Hematopoietic multipotent progenitor cell treated with erythropoietin and hydrocortisone succinate and interleukin-3 and kit ligand, for 6 days (in vitro differentiated cells): ENCODE measurements around the gene ACP1.
A peak's percentile ranks its signal among the peaks of the same experiment; 100 is the strongest.

Experiments used
- DNase-seq: peaks from one replicate; pipeline ENCODE4 v3.0.0-alpha.2; 2015

The ACP1 gene

DNA sequence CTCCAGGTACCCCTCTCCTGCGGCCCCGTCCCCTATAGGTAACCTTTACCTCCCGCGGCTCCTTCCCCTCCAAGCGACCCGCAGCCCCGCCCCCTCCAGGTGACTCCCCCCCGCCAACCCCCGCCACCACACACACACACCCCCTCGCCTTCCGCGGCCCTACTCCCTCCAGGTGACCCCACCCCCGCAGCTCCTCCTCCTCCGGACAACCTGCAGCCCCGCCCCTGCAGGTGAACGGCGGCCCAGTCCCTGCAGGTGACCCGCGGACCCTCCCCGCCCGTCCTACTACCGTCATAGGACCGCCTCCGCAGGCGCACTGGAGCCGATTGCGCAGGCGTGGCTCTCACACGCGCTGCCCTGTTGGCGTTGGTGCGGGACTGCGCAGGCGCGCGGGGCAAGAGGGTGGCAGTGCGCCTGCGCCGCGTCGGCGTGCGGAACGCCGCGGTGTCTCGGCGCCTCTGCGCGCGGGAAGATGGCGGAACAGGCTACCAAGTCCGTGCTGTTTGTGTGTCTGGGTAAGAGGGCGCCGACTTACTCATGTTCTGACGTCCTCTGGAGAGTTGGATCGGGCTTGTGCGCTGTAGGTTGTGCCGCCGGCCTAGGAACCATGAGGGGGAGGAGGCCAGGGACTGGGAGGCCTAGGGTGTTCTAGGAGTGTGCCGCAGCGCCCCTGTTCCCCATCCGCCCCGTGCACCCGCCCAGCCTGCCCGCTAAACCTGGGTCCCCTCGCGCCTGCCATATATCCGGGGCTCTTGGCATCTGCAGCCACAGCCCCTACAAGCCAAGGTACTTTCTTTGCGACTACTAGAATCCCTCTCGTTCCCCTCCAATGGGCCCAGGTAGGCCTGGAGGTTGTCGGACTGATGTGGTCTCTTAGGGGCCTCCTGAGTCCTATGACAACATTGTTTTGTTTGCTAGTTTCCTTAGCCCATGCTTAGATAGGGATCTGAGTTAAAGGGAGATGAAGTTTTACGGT lies at the start of gene ACP1:
Gene ACP1, plus strand, starts transcription at position 455 of the 976 bp plus-strand sequence. Its CDS starts 18 bp downstream, at position 473.
- peak; percentile 96 for DNase-seq

DNA sequence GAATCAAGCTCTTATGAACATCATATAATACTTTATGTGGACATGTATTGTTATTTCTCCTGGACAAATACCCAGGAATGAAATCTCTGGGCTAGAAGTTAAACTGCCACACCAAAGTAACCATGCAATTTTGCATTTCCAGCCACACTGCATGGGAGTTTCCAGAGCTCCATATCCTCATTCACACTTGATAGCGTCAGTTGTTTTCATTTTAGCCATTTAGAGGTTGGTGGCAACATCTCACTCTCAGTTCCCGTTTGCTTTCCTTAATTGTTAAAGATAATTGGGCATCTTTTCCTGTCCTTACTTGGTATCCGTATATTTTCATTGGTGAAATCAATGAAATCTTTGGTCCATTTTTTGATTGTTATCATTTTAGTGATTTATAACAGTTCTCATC lies 48.7 kb upstream of the ACP1 start:
- no peak for DNase-seq

DNA sequence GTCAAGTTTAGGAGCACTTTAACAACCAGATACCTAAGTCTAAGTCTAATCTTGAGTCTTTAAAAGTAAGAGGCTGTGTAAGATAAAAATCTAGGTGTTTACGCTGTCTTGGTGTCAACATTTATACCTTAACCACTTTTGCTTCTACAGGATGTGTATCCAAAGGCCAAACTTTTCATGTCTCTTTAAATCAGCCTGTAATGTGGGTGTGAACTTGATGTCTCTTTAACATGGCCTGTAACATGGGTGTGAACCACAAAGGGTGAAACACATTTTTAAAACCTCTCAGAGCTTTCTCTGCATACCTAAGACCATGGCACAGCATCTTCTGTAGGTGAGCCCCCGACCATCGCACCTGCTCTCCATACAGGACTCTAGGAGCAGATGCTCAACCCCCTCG lies 41.3 kb upstream of the ACP1 start:
- no peak for DNase-seq

DNA sequence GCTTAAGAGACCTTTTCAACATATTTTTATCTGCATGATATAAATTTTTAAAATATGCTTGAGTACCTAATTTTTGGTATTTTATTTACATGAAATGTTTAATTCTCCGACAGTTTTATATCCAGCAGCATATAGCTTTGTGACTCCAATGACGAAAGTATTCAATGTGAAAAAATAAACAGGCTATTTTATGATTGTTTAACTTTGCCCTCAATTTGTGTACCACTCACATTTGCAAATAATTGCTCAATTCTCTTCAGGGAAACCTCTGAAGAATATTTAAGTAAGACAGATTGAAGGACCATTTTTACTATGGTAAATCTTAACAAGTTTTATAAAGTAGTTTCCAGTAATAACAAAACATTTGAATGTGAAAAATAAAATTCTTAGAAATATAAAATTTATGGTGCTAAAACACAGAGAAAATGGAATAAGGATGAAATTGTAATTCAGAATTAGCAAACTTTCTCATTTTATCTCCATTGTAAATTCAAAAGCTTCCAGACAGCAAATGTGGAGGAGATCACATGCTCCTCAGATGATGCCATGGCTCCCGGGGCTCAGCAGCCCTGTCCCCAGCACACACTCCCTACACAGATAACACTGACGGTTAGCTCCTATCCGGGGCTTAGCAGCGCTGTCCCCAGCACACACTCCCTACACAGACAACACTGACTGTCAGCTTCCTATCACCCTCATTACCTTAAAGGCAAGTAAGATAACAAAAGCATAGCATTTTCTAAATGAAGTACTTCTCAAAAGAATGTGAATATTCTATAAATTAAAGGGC lies 40.6 kb upstream of the ACP1 start:
- peak; percentile 39 for DNase-seq

DNA sequence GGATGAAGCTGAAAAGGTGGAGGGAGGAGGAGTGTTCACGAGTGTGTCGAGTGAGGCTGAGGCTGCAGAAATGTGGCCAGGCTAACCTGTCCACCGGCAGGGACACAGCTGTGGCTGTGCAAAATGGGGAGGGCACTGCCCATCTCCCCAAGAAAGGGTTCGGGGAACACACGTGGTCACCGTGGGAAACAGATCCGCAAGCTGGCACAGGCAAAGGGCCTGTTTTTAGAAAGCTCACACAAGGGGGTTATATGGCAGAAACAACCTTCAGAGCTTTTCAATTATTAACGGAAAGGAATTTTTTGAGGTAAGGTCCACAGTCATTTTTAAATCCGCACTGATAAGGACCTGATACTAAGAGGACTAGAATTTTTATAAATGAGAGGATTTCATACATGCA lies 36.6 kb upstream of the ACP1 start:
- no peak for DNase-seq

GRCh38 chr2:228518-229278 lies 36.0 kb upstream of the ACP1 start:
- no peak for DNase-seq

DNA sequence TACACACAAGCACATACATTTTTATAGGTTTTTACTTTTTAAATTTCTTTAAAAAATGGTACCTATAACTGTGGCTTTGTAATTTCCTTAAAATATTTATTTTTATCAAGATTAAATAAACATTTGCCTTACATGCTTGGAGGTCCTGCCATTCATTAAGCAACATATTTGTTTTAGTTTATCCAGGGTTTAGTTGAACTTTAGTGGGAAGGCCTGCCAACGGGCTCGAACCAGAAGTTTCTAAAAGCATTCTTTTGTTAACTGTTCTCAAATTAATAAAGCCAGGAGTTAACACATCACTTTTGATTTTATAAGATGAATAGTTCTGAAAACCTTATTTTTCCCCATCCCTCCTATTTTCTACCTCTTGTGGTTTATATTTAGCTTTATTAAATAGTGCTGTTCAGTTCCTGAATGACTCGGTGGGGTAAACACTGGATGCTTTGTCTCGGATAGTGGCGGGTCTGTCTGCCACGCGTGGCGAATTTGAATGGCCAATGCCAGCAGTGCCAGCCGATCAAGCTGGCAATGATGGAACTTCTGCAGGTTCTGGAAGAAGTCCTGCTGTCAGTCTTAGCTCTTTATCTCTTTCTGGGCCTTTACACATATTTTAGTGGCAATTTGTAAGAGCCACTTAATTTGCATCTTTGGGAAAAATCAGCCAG lies 33.1 kb upstream of the ACP1 start:
- DNase-seq, result no peak

GRCh38 chr2:233030-233429 lies 31.7 kb upstream of the ACP1 start:
- no peak for DNase-seq

- no peak for DNase-seq
Observed at GRCh38 chr2:234421-234820, 30.3 kb upstream of the ACP1 start.

GRCh38 chr2:236993-237539 lies 27.7 kb upstream of the ACP1 start:
- DNase-seq, result no peak

DNA sequence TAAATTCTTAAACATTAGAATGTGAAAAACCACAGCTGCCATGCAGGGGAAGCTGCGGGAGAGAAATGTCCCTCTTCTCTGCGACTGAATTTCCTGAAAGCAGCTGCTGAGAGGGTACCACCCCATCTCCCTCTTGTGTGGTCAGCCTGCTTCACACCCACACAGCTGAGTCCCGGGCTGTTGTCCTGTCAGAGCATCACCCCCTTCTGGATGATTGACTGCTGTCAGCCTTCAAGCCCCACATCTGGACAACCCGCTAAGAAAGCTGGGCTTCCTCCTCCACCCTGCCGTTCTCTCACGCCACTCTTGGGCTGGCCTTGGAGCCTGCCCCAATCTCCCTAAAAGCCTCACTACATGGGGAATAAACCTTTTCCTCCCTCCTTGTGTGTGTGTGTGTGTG lies 26.9 kb upstream of the ACP1 start:
- DNase-seq, result no peak

DNA sequence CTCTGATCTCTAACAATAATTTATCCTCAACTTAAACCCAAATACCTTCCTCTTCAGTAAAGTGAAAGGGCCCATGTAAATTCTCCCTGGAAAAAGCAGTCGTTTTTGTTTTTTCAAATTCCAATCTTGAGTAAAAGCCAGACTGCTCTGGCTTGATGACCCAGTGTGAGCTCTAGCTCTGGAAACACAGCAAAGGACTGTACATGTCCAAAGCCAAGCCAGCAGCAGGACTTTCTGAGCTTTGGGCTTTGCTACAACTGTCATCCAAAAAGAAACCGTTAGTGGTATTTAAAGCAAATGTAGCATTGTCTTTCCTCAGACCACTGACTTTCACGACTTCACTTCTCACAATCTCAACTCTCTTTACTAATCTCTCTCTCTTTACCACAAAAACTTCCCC lies 26.3 kb upstream of the ACP1 start:
- no peak for DNase-seq

GRCh38 chr2:238869-239268 lies 25.9 kb upstream of the ACP1 start:
- no peak for DNase-seq

- DNase-seq, result no peak
Observed at GRCh38 chr2:244547-244946, 20.2 kb upstream of the ACP1 start.

DNA sequence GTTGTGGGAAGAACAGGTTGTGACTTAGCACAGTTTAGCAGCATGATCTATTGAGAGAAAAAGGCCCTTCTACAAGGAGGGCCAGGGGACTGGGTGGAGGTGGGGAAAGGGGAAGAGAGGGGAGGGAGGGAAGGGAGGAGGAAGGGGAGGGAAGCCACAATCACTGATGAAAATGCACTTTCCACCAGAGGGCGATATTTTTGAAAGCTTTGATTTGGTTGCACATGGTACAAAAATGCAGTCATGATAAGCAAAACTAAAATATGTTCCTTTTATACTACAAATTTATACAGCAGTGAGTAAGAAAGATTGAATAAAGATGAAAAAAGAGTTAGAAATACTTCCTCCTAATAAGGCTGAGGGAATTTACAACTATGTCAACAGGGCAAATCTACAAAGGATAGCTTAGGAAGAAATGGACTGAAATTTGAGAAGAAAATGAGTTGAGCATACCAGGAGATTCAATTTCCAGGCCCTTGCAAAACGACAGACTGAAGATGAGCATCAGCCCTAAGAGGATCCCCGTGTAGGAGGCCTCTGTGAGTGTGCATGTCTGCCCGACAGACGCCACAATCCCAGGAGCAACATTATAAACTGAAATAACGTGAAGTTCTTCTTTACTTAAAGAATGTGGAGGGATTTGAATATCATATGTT lies 18.1 kb upstream of the ACP1 start:
- peak; percentile 72 for DNase-seq

DNA sequence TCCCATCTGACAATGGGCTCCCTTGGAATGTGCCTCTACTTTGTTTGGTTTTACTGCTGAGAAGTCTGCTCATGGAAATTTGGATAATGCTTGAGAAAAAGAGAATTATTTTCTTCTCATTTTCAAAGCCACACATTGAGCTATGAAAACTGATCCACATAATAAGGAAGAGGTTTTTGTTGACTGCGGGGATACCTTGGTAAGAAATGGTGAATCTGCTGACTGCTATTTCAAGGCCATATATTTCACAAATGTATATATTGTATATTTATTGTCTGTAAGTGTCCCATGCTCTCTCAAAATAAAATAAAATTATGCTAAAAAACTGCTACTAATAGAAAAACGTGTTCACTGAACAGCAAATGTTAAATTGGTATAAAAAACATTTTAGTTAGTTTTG lies 16.0 kb upstream of the ACP1 start:
- DNase-seq, result no peak

GRCh38 chr2:249538-250042 lies 15.2 kb upstream of the ACP1 start:
- no peak for DNase-seq

GRCh38 chr2:252001-252602 lies 12.6 kb upstream of the ACP1 start:
- DNase-seq, result no peak

DNA sequence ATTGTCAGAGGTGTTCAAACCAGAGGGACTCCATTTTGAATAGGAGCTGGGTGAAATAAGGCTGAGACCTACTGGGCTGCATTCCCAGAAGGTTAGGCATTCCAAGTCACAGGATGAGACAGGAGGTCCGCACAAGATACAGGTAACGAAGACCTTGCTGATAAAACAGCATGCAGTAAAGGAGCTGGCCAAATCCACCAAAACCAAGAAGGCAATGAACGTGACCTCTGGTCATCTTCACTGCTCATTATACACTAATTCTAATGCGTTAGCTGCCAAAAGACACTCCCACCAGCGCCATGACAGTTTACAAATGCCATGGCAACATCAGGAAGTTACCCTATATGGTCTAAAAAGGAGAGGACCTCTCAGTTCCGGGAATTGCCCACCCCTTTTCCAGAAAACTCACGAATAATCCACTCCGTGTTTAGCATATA lies 11.5 kb upstream of the ACP1 start:
- DNase-seq, result no peak

- DNase-seq, result no peak
Observed at GRCh38 chr2:254241-254640, 10.5 kb upstream of the ACP1 start.

- DNase-seq, result no peak
Observed at GRCh38 chr2:255195-255594, 9.6 kb upstream of the ACP1 start.
